ENCODE data around the gene GRIK5.
A peak's percentile ranks its signal among the peaks of the same experiment; 100 is the strongest.

Gene GRIK5

DNA sequence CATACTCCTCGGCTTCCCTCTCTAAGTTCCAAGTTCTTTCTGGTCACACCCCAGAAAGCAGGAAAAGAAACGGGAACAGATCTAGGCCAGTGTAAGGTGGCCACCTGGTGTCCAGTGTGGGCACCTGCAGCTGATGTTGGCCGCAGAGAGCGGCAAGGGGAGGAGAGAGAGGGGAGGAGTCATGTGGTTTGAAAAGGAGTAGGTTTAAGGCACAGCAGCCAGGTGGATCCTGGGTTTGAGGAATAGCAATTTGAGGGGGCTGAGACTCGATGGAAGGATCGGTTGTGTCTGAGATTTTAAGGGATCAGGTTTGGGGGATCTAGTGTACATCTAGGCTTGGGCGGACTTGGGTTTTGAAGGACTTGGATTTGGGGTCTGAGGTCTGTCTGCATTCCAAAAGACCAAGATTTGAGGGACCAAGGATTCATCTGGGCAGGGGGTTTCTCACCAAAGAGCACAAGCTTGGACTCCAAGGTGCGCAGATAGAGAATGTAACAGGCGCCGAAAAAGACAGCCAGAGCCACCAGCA, 112.1 kb downstream of the GRIK5 start:
- ChIA-PET POLR2A (interaction anchor here (0.6 to 2.4 kb wide), 10 partner anchors 13 to 118 kb away, joined by 3 to 15 read pairs (median 4); partner anchors contain the start of genes ERFL, RPS19 and ZNF574), CTCF (interaction anchor here (2.2 kb wide), 1 partner anchor 84 kb away, joined by 9 read pairs; no protein-coding TSS in a partner anchor)
- TF ChIP-seq FOXM1 (IDR thresholded peaks at IDR 0.05; ENCODE audit: borderline replicate concordance) (no peak), TARDBP (IDR thresholded peaks at IDR 0.05) (no peak), SP1 (IDR thresholded peaks at IDR 0.05) (no peak), ARNT (IDR thresholded peaks at IDR 0.05) (no peak), L3MBTL2 (conservative IDR thresholded peaks at IDR 0.05) (no peak), LEF1 (IDR thresholded peaks at IDR 0.05; ENCODE audit: borderline replicate concordance) (no peak), SUZ12 (IDR thresholded peaks at IDR 0.05) (no peak), NFRKB (IDR thresholded peaks at IDR 0.05) (no peak), FOXK2 (IDR thresholded peaks at IDR 0.05) (no peak), FOXA1 (IDR thresholded peaks at IDR 0.05) (no peak), ZNF384 (IDR thresholded peaks at IDR 0.05) (no peak), CTBP1 (IDR thresholded peaks at IDR 0.05; ENCODE audit: borderline replicate concordance) (no peak), ELF4 (IDR thresholded peaks at IDR 0.05) (no peak), HDGF (IDR thresholded peaks at IDR 0.05; ENCODE audit: borderline replicate concordance) (no peak), BHLHE40 (IDR thresholded peaks at IDR 0.05; ENCODE audit: borderline replicate concordance) (no peak)
- TF ChIP-seq, protein P1, sequence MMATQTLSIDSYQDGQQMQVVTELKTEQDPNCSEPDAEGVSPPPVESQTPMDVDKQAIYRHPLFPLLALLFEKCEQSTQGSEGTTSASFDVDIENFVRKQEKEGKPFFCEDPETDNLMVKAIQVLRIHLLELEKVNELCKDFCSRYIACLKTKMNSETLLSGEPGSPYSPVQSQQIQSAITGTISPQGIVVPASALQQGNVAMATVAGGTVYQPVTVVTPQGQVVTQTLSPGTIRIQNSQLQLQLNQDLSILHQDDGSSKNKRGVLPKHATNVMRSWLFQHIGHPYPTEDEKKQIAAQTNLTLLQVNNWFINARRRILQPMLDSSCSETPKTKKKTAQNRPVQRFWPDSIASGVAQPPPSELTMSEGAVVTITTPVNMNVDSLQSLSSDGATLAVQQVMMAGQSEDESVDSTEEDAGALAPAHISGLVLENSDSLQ (IDR thresholded peaks at IDR 0.05): no peak
- DNase-seq (ENCODE audit: extremely low spot score): peak; percentile 80

DNA sequence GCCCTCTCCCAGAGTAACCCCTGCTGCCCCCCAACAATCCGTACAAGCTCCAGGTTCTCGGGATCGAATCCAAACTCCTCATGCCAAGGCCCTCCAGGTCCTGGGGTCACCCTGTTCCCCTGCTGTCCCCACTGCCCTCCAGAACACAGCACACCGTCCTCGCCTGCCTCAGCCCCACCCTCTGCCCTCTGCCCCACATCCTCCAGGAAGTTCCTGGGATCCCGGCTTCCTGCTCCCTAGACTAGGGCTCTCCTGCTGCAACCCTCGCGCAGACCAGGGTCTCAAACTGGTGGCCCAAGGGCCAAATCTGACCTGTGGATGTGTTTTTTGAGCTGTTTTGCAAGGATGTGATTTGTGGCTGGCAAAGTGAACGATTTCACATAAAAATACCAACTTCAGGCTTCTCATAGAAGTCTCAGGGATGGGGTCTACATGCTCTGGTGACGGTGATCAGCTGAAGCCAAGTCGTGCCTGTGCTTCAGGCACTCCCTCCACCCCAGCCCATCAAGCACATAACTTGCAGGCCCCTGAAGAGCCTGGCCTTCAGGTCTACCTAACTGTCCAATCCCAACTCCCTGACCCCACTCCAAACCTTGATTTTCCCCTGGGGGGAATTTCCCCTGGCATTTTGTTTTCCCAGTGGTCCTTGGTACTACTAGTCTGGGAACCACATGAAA, 112.7 kb downstream of the GRIK5 start:
- no peak for DNase-seq (ENCODE audit: extremely low spot score)
- CTCF ChIA-PET: interaction anchor here (2.2 kb wide), 1 partner anchor 84 kb away, joined by 9 read pairs; no protein-coding TSS in a partner anchor
- POLR2A ChIA-PET: interaction anchor here (0.6 to 2.4 kb wide), 6 partner anchors 12 to 119 kb away, joined by 3 to 15 read pairs (median 4); partner anchors contain the start of genes RPS19 and ZNF574
- TF ChIP-seq ZNF384 (IDR thresholded peaks at IDR 0.05): no peak
- no peak for TF ChIP-seq ELF4 (IDR thresholded peaks at IDR 0.05)
- TF ChIP-seq L3MBTL2 (conservative IDR thresholded peaks at IDR 0.05): no peak
- TF ChIP-seq HDGF (IDR thresholded peaks at IDR 0.05; ENCODE audit: borderline replicate concordance): no peak
- no peak for TF ChIP-seq ARNT (IDR thresholded peaks at IDR 0.05)
- no peak for TF ChIP-seq CTBP1 (IDR thresholded peaks at IDR 0.05; ENCODE audit: borderline replicate concordance)

DNA sequence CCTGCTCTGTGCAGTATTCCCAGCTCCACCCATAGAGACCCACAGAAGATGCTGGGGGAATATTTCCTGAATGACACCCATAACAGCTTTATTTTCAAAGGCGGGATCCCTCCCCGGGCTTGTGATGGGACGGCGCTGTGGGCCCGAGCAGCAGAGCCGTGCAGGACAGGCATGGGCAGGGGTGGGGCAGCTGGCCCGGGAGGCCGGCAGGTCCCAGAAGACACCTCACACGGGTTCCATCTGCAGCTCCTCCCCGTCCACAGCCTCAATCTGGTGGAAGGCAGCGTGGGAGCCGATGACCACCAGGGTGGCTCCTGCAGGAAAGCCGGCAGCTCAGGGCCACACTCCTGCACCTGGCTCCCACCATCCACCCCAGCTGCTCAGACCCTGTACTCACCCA, 113.4 kb downstream of the GRIK5 start:
- TF ChIP-seq SUZ12 (IDR thresholded peaks at IDR 0.05) (no peak), SP1 (IDR thresholded peaks at IDR 0.05) (no peak), ARNT (IDR thresholded peaks at IDR 0.05) (no peak)
- no peak for DNase-seq (ENCODE audit: extremely low spot score)
- POLR2A ChIA-PET: interaction anchor here (0.6 kb wide), 1 partner anchor 90 kb away, joined by 3 read pairs; no protein-coding TSS in a partner anchor
- CTCF ChIA-PET: interaction anchor here (0.7 to 2.2 kb wide), 2 partner anchors 83 to 165 kb away, joined by 3 to 9 read pairs; no protein-coding TSS in a partner anchor

DNA sequence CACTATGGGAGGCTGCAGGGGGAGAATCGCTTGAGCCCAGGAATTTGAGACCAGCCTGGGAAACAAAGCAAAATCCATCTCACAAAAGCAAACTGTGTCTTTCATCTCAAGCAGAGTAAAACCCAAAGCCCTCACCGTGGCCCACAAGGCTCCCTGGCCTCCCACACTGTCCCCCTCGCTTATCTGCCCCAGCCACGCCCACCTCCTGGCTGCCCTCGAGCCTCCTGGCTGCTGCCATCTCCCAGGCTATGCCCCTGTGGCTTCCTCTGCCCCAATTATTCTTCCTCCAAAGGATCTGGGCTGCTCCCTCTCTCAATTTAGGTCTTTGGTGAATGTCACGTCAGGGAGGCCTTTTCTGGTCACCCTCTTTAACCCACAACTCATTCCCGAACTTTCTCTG, 114.5 kb downstream of the GRIK5 start:
- CTCF ChIA-PET: no interaction called here
- POLR2A ChIA-PET: no interaction called here
- DNase-seq (ENCODE audit: extremely low spot score): no peak
- TF ChIP-seq ZNF384 (IDR thresholded peaks at IDR 0.05) (no peak), HDGF (IDR thresholded peaks at IDR 0.05; ENCODE audit: borderline replicate concordance) (no peak), BHLHE40 (IDR thresholded peaks at IDR 0.05; ENCODE audit: borderline replicate concordance) (no peak), NFRKB (IDR thresholded peaks at IDR 0.05) (no peak), ELF4 (IDR thresholded peaks at IDR 0.05) (no peak), FOXA1 (IDR thresholded peaks at IDR 0.05) (no peak), TARDBP (IDR thresholded peaks at IDR 0.05) (no peak), ARNT (IDR thresholded peaks at IDR 0.05) (no peak), LEF1 (IDR thresholded peaks at IDR 0.05; ENCODE audit: borderline replicate concordance) (no peak), L3MBTL2 (conservative IDR thresholded peaks at IDR 0.05) (no peak), FOXM1 (IDR thresholded peaks at IDR 0.05; ENCODE audit: borderline replicate concordance) (no peak), FOXK2 (IDR thresholded peaks at IDR 0.05) (no peak), SP1 (IDR thresholded peaks at IDR 0.05) (no peak), SUZ12 (IDR thresholded peaks at IDR 0.05) (no peak), CTBP1 (IDR thresholded peaks at IDR 0.05; ENCODE audit: borderline replicate concordance) (no peak)
- TF ChIP-seq, protein P1 (IDR thresholded peaks at IDR 0.05): no peak

DNA sequence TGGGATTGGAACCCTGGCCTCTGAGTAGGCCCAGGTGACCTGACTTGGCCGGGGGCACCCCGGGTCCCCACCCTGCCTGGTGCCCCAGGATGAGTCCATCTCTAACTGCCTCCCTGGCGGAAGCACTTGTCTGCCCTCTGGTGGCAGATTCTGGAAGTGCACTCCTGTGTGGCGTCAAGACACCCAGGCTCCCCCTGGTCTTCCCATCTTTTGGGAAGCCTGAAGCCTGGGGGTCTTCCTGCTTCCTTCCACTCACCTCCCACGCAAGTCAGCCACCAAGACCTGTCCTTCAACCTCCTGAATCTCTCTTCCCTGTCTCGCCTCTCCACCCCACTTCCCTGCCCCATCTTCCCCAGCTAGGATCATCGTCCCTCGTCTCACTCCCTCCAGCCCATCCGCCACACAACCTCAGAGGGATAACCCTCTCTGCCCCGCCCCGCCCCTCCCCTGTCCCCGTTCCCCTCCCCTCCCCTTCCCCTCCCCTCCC, 118.3 kb downstream of the GRIK5 start:
- POLR2A ChIA-PET: no interaction called here
- CTCF ChIA-PET: interaction anchor here (0.6 kb wide), 1 partner anchor 638 kb away, joined by 3 read pairs; no protein-coding TSS in a partner anchor
- TF ChIP-seq SUZ12 (IDR thresholded peaks at IDR 0.05) (no peak), ELF4 (IDR thresholded peaks at IDR 0.05) (no peak), SP1 (IDR thresholded peaks at IDR 0.05) (no peak), FOXA1 (IDR thresholded peaks at IDR 0.05) (no peak), HDGF (IDR thresholded peaks at IDR 0.05; ENCODE audit: borderline replicate concordance) (no peak), NFRKB (IDR thresholded peaks at IDR 0.05) (no peak), L3MBTL2 (conservative IDR thresholded peaks at IDR 0.05) (peak; percentile 26; the same call in 1 of the 2 replicates)
- TF ChIP-seq, protein P1 (IDR thresholded peaks at IDR 0.05): no peak
- peak; percentile 84 for DNase-seq (ENCODE audit: extremely low spot score)
